Stimulated activated naive B cell treated with anti-CD40 and anti-IgM and Interleukin-4, amounts not matched to agents 10 μg/mL and 1 μg/mL and 100 μg/mL, for 72 hours (primary cell): Measurements from ENCODE around the gene VEGFD.

ENCODE experiments used
- ATAC-seq, 2 donors: fragments of 150-1000 bp; cut with Tn5 transposase; replicated peaks; 2 replicates each; pipeline ENCODE4 v1.10.0; 2021; ENCODE audit warnings: moderate library complexity in 1 of 2
- DNase-seq: peaks from one replicate; pipeline ENCODE4 v3.0.0; 2021
- H3K27ac Mint-ChIP-seq: one replicate; pipeline ENCODE4 v1.8.0; 2022; ENCODE audit warnings: mild to moderate bottlenecking, mixed read lengths
- H3K27me3 Mint-ChIP-seq, 2 donors: one replicate each; pipeline ENCODE4 v1.8.0; 2022; ENCODE audit warnings: mixed read lengths in 2 of 2
- H3K36me3 Mint-ChIP-seq, 2 donors: one replicate each; pipeline ENCODE4 v1.8.0; 2022; ENCODE audit warnings: mixed read lengths in 2 of 2, mild to moderate bottlenecking in 1 of 2
- H3K4me1 Mint-ChIP-seq, 2 donors: one replicate each; pipeline ENCODE4 v1.8.0; 2022; ENCODE audit warnings: mixed read lengths in 2 of 2, mild to moderate bottlenecking in 1 of 2
- H3K4me3 Mint-ChIP-seq, 2 donors: one replicate each; pipeline ENCODE4 v1.8.0; 2022; ENCODE audit warnings: mild to moderate bottlenecking in 2 of 2, mixed read lengths in 2 of 2, moderate library complexity in 1 of 2
- H3K9me3 Mint-ChIP-seq, 2 donors: one replicate each; pipeline ENCODE4 v1.8.0; 2022; ENCODE audit warnings: mixed read lengths in 2 of 2, mild to moderate bottlenecking in 1 of 2

Gene VEGFD

DNA sequence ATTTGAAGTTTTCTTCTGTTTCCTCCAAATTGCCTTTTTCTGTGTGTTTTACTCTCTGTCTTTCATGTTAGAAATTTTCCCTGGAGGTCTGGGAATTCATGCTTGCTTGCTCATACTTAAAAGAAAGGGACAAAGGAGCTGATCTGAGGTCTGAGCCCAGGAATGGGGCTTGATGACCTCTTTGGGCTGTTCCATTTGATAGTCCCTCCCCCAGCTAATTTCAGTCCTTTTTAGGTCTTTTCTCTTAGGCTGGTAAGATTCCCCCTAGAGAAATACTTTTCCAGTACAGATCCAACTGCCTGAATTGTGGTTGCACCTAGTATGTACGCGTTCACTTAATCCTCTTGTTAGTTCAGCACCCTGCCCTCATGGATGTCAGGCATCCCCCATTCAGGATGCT, 43.3 kb downstream of the VEGFD start:
- Mint-ChIP-seq H3K9me3 (no peaks in the 10 kb centered on the region), H3K36me3 (no peaks in the 10 kb centered on the region), H3K27me3 (peaks cover 8 to 37% of the 10 kb centered on the region in 2 donors), H3K4me3 (no peak overlapping the region), H3K4me1 (peaks cover 2 to 5% of the 10 kb centered on the region in 2 donors), H3K27ac (no peak overlapping the region)
- ATAC-seq (no peak), DNase-seq (no peak)

DNA sequence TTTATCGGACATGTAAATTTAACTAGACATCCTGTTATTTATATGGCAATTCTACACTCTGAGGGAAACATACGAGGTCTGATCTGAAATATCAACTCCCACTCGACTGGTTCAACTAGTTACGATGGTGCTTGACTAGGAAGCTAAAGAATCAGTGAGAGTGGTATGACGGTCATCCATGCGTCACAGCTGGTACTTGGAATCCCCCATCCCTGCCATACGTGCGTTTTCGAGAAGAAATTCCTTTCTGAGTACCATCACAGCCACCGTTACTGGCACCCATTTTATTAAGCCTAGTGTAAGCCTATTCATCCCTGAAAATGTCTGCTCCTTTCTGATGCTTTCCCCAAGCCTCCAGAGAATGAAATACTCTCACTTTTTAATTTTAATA, 48.2 kb downstream of the VEGFD start:
- Mint-ChIP-seq H3K36me3 (peaks cover 0 to 3% of the 10 kb centered on the region in 2 donors), H3K4me1 (peaks cover 3 to 10% of the 10 kb centered on the region in 2 donors), H3K27me3 (peaks cover 5 to 21% of the 10 kb centered on the region in 2 donors), H3K27ac (peak overlapping the region; percentile 98), H3K4me3 (peak overlapping the region; percentile 95 to 97), H3K9me3 (no peaks in the 10 kb centered on the region)
- peak; percentile 25 to 43 for ATAC-seq
- peak; percentile 45 for DNase-seq

DNA sequence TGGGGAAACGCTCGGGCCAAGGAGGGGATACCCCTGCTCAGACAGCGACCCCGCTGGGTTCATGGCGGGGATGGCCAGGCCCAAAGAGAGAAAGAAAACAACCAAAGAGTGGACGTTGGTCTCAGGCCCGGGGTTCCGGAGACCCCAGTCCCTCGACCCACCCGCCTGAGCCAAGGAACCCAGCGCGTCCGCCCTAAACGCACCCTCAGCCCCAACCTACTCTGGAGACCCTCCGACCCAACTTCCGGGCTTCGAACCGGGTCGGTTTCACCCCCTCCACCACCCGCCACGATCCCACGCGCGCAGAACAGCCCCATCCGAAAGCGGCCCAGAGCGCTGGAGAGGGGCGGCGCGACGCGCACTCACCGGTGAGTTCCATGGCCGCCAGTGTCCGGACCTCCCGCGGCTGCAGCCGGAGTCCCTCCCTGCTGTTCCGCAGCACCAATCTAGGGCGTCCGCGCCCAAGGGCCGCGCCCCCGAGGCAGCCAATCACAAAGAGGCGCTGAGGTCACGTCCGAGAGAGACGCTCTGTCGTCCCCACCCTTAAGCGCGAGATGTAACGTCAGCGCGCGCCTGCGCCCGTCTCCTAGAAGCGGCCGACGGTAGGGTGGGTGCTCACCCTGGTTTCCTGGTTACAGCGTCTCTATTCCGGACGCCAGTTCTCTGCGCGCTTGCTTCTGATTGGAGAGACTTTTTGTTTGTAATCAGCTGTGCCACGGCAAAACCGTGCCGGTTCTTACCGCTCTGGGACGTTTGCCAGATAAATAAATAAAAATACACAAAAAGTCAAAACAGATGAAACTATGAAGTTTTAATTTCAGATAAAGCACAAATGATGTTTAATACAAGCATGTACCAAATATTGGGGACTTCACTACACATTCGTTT, 48.8 kb downstream of the VEGFD start, which contains the start of gene PIGA:
Gene PIGA (minus strand): TSS at position 389 of the 888 bp plus-strand sequence. CDS start 3,593 bp downstream, outside the sequence.
- Mint-ChIP-seq H3K36me3 (peaks cover 0 to 3% of the 10 kb centered on the region in 2 donors), H3K4me3 (peak within 1 kb of the TSS; percentile 95 to 97), H3K4me1 (peaks cover 3 to 10% of the 10 kb centered on the region in 2 donors), H3K9me3 (no peaks in the 10 kb centered on the region), H3K27me3 (peaks cover 0 to 15% of the 10 kb centered on the region in 2 donors), H3K27ac (peak within 1 kb of the TSS; percentile 98)
- ATAC-seq: peak; percentile 97 to 98
- peak; percentile 90 for DNase-seq

DNA sequence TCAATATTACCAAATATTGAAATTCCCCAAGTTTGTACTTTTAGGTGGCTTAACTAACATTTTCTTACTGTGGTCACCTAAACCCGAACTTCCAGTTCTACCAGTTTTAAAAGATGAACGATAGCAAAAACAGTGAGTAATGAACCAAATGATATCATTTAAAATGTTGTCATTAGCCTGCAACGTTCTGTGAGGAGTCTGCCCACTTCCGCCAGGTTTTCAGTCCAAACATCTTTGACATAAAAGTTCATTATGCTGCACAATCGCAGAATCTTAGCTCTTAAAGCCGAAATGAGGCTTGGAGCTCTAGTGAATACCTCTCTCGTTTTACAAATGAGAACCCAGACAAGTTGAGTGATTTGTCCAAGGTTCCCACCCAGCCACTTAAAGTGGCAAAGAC, 49.7 kb downstream of the VEGFD start:
- H3K27me3 Mint-ChIP-seq: peaks cover 0 to 12% of the 10 kb centered on the region in 2 donors
- H3K9me3 Mint-ChIP-seq: no peaks in the 10 kb centered on the region
- DNase-seq (no peak), ATAC-seq (no peak)
- H3K4me1 Mint-ChIP-seq: peaks cover 3 to 10% of the 10 kb centered on the region in 2 donors
- peak overlapping the region; percentile 95 to 97 for H3K4me3 Mint-ChIP-seq
- H3K27ac Mint-ChIP-seq: peak overlapping the region; percentile 98
- H3K36me3 Mint-ChIP-seq: peaks cover 0 to 3% of the 10 kb centered on the region in 2 donors

DNA sequence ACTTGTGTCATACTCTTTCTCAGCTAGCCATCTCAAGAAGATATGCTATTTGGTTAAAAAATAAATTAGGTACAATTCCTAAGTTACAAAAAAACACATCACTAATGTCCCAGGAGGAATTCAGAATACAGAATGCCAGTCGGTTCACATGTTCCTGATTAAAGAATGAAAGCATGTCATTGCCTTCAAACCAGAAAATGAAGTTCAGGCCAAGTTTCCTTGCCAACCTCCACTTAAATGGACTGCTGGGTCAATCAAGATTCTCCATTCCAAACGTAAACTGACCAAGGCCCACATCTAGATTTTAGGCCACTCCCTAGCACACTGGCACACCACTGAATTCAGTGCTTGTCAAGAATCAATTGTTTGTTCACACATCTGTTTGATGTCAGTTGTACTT, 55.4 kb downstream of the VEGFD start:
- Mint-ChIP-seq H3K36me3 (peaks cover 2 to 8% of the 10 kb centered on the region in 2 donors), H3K9me3 (no peaks in the 10 kb centered on the region), H3K27ac (no peak overlapping the region), H3K4me1 (peaks cover 0 to 12% of the 10 kb centered on the region in 2 donors), H3K27me3 (no peaks in the 10 kb centered on the region), H3K4me3 (no peak overlapping the region)
- ATAC-seq (no peak), DNase-seq (no peak)

DNA sequence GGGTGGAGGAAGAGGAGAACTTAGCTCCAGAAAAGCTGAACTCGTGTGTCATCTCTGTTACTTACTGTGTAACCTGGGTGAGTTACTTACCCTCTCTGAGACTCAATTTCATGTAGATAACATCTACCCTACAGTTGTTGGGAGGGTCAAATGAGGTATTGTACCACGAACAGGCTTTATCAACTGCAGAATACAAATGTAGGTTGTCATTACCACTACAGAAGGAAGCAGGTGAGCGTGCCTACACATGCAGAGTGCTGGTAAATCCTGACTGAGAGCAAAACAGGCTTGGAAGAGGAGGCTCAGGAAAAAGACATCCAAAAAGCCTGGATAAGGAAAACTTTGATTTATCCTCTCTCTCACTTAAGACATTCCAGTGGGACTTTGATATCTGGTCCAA, 56.1 kb downstream of the VEGFD start:
- Mint-ChIP-seq H3K9me3 (no peaks in the 10 kb centered on the region), H3K36me3 (peaks cover 2 to 8% of the 10 kb centered on the region in 2 donors), H3K27me3 (no peaks in the 10 kb centered on the region), H3K27ac (no peak overlapping the region), H3K4me3 (no peak overlapping the region), H3K4me1 (peaks cover 0 to 12% of the 10 kb centered on the region in 2 donors)
- ATAC-seq (no peak), DNase-seq (no peak)

DNA sequence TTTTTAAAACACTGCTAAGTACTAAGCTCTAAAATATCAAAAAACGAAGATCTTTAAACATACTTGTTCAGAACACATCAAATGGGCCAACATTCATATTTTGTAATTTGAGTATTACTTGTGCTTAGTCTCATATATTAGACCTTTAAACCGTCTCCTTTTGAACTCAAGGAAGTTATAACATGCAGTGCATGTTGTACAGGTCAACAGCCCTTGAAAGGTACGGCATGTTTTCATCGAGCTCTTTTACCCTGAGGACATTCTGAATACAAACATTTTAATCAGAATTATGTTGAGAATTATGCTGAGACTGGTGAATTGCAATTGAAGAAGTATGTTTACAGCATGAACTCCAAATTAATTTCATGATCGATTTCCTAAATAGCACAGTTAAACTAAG, 61.7 kb downstream of the VEGFD start:
- ATAC-seq (no peak), DNase-seq (no peak)
- Mint-ChIP-seq H3K27me3 (no peaks in the 10 kb centered on the region), H3K4me3 (no peak overlapping the region), H3K4me1 (no peaks in the 10 kb centered on the region), H3K36me3 (peaks cover 6 to 18% of the 10 kb centered on the region in 2 donors), H3K9me3 (no peaks in the 10 kb centered on the region), H3K27ac (no peak overlapping the region)

- Mint-ChIP-seq H3K36me3 (peaks cover 6 to 18% of the 10 kb centered on the region in 2 donors), H3K27me3 (no peaks in the 10 kb centered on the region), H3K27ac (no peak overlapping the region), H3K4me3 (no peak overlapping the region), H3K4me1 (no peaks in the 10 kb centered on the region), H3K9me3 (no peaks in the 10 kb centered on the region)
- ATAC-seq (no peak), DNase-seq (no peak)
These were observed 62.1 kb downstream of the VEGFD start for GRCh38 chrX:15322072-15322471.

- H3K4me1 Mint-ChIP-seq: no peaks in the 10 kb centered on the region
- ATAC-seq: no peak
- H3K27me3 Mint-ChIP-seq: no peaks in the 10 kb centered on the region
- H3K27ac Mint-ChIP-seq: peak overlapping the region; percentile 10
- no peak overlapping the region for H3K4me3 Mint-ChIP-seq
- no peak for DNase-seq
- H3K36me3 Mint-ChIP-seq: peaks cover 6 to 18% of the 10 kb centered on the region in 2 donors
- no peaks in the 10 kb centered on the region for H3K9me3 Mint-ChIP-seq
These were observed 62.8 kb downstream of the VEGFD start for GRCh38 chrX:15321447-15321846.

GRCh38 chrX:15320297-15320696, 63.9 kb downstream of the VEGFD start:
- Mint-ChIP-seq H3K27me3 (no peaks in the 10 kb centered on the region), H3K36me3 (peaks cover 6 to 18% of the 10 kb centered on the region in 2 donors), H3K9me3 (no peaks in the 10 kb centered on the region), H3K4me1 (no peaks in the 10 kb centered on the region), H3K27ac (no peak overlapping the region), H3K4me3 (no peak overlapping the region)
- ATAC-seq: no peak
- no peak for DNase-seq

DNA sequence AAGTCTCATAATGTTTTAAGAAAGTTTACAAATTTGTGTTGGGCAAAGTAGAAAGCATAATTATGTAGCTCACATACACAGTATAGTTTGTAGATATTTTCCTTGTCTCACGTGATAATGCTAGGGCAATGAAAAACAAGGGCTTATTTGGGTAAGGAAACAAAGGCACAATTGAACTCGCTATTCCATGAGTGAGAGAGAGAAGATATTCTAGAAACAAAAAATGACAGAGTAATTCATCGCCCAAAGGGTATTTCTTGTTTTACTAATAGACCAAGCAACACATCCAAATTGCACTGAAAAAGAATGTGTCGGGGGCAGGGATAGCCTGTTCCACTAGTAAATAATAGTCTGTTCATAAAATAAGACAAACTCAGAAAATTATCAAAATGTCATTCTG, 65.1 kb downstream of the VEGFD start:
- H3K9me3 Mint-ChIP-seq: no peaks in the 10 kb centered on the region
- DNase-seq (no peak), ATAC-seq (no peak)
- H3K27ac Mint-ChIP-seq: no peak overlapping the region
- no peaks in the 10 kb centered on the region for H3K27me3 Mint-ChIP-seq
- H3K36me3 Mint-ChIP-seq: peaks cover 6 to 15% of the 10 kb centered on the region in 2 donors
- no peak overlapping the region for H3K4me3 Mint-ChIP-seq
- H3K4me1 Mint-ChIP-seq: no peaks in the 10 kb centered on the region

DNA sequence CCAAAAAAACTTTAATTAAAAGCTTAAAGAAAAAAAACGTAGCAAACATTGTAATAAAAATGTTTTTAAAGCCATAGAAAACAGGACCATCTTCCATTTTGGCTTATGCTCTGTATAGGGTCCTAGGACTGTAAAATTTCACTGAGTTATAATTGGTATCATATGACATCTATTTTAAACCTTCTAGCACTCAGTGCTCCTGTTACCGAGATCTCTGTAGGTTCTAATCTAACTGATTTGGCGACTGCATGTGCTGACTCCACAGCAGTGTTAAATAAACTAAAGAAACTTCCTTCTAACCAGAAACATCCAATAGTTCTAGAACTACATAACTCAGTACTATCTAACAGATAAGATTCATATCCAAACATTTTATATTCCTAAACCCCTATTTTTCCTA, 68.7 kb downstream of the VEGFD start, which contains the start of gene ASB11:
Gene ASB11 (minus strand): TSS at position 132 of the 400 bp plus-strand sequence. CDS start 35 bp downstream, at position 97.
- no peak within 1 kb of the TSS for H3K4me3 Mint-ChIP-seq

DNA sequence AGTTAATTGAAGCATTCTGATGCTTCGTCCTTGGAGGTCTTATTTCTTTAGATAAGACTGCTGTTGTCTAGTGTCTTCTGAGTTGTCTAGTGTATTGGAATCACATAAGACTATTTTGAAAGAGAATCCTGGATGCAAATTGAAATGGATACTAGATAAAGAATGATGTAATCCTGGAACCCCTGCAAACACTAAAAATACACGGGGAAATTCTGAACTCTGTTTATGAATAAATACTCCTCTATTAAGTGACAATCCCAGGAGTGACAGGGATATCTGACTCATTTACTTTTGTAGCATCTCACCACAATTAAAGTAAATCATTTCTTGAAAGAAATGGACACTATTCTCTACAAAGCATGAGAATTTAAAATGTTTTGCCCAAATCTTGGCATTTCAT, 69.7 kb downstream of the VEGFD start:
- Mint-ChIP-seq H3K27ac (no peak overlapping the region), H3K4me3 (no peak overlapping the region), H3K36me3 (peaks cover 4 to 8% of the 10 kb centered on the region in 2 donors), H3K9me3 (no peaks in the 10 kb centered on the region), H3K27me3 (no peaks in the 10 kb centered on the region), H3K4me1 (no peaks in the 10 kb centered on the region)
- DNase-seq: no peak
- no peak for ATAC-seq

More for the DNA sequence above, 68.7 kb downstream of the VEGFD start, which contains the start of gene ASB11:
- Mint-ChIP-seq H3K27ac (no peak within 1 kb of the TSS), H3K4me1 (no peaks in the 10 kb centered on the region), H3K27me3 (no peaks in the 10 kb centered on the region), H3K36me3 (peaks cover 4 to 8% of the 10 kb centered on the region in 2 donors), H3K9me3 (no peaks in the 10 kb centered on the region)
- no peak for DNase-seq
- ATAC-seq: no peak

GRCh38 chrX:15311119-15311518, 73.1 kb downstream of the VEGFD start:
- no peak overlapping the region for H3K27ac Mint-ChIP-seq
- H3K9me3 Mint-ChIP-seq: no peaks in the 10 kb centered on the region
- no peaks in the 10 kb centered on the region for H3K4me1 Mint-ChIP-seq
- no peak overlapping the region for H3K4me3 Mint-ChIP-seq
- H3K27me3 Mint-ChIP-seq: peaks cover 0 to 15% of the 10 kb centered on the region in 2 donors
- no peak for ATAC-seq
- H3K36me3 Mint-ChIP-seq: no peaks in the 10 kb centered on the region
- DNase-seq: no peak

GRCh38 chrX:15310117-15310516, 74.1 kb downstream of the VEGFD start:
- ATAC-seq (no peak), DNase-seq (no peak)
- Mint-ChIP-seq H3K27me3 (peaks cover 0 to 18% of the 10 kb centered on the region in 2 donors), H3K9me3 (no peaks in the 10 kb centered on the region), H3K4me1 (no peaks in the 10 kb centered on the region), H3K27ac (no peak overlapping the region), H3K4me3 (no peak overlapping the region), H3K36me3 (no peaks in the 10 kb centered on the region)
